HepG2 (cell line): ENCODE measurements around the gene ARHGAP9. TPM values are rescaled to one million over a fixed set of nuclear protein-coding genes. Genes with fewer than 3 reads are reported as not detected.

Source experiments
- ARNT2 ChIP-seq: sonication (generic); formaldehyde crosslinking; IDR thresholded peaks from 2 replicates; pipeline ENCODE4 v1.8.0; 2022; ENCODE audit warnings: mild to moderate bottlenecking, low read depth, missing genetic modification reagents, moderate library complexity
- ASH2L ChIP-seq: fragments of 300-600, 200-600 bp; sonication (generic); IDR thresholded peaks from 2 replicates; pipeline ENCODE4 v1.7.0; 2017; ENCODE audit warnings: low read depth, mild to moderate bottlenecking, moderate library complexity, mixed read lengths, low read length; ENCODE audit not compliant: insufficient read length
- ATF1 ChIP-seq: IDR thresholded peaks from 2 replicates; pipeline ENCODE4 v1.6.1; 2016; ENCODE audit warnings: mild to moderate bottlenecking, control low read depth
- BRD4 ChIP-seq: sonication (generic); formaldehyde crosslinking; IDR thresholded peaks from 2 replicates; pipeline ENCODE4 v1.4.0; 2020; ENCODE audit warnings: missing genetic modification reagents
- FOXK2 ChIP-seq: fragments of 450-650 bp; IDR thresholded peaks from 2 replicates; pipeline ENCODE4 v1.6.1; 2016
- GABPB1 ChIP-seq: IDR thresholded peaks from 2 replicates; pipeline ENCODE4 v1.6.1; 2016; ENCODE audit warnings: mild to moderate bottlenecking, missing genetic modification reagents, moderate library complexity, missing compliant biosample characterization
- HINFP ChIP-seq: sonication (generic); formaldehyde crosslinking; IDR thresholded peaks from 2 replicates; pipeline ENCODE4 v1.4.0; 2020; ENCODE audit warnings: low read depth, mild to moderate bottlenecking, missing genetic modification reagents
- HNF1A ChIP-seq, 2 experiments: sonication (generic) in 1 of 2; formaldehyde crosslinking in 1 of 2; IDR thresholded peaks; 2 replicates each; pipeline versions ENCODE4 v1.4.0 to v1.6.1; 2016 to 2020; ENCODE audit warnings: borderline replicate concordance in 1 of 2, low read depth in 1 of 2, mild to moderate bottlenecking in 1 of 2, missing genetic modification reagents in 1 of 2
- NAIF1 ChIP-seq: sonication (generic); formaldehyde crosslinking; IDR thresholded peaks from 2 replicates; pipeline ENCODE4 v1.5.0; 2020; ENCODE audit warnings: mild to moderate bottlenecking, missing genetic modification reagents, borderline replicate concordance
- PAWR ChIP-seq: sonication (generic); formaldehyde crosslinking; IDR thresholded peaks from 2 replicates; pipeline ENCODE4 v1.4.0; 2020; ENCODE audit warnings: missing genetic modification reagents, mild to moderate bottlenecking, borderline replicate concordance
- POGZ ChIP-seq: sonication (generic); formaldehyde crosslinking; IDR thresholded peaks from 2 replicates; pipeline ENCODE4 v1.4.0; 2020; ENCODE audit warnings: mild to moderate bottlenecking, missing genetic modification reagents
- SALL1 ChIP-seq: sonication (generic); formaldehyde crosslinking; IDR thresholded peaks from 2 replicates; pipeline ENCODE4 v1.8.0; 2022; ENCODE audit warnings: mild to moderate bottlenecking, missing genetic modification reagents
- TBL1XR1 ChIP-seq: fragments of 150-350 bp; IDR thresholded peaks from 2 replicates; pipeline ENCODE4 v1.6.1; 2014; ENCODE audit warnings: borderline replicate concordance, low read length; ENCODE audit not compliant: partially characterized antibody
- ZNF12 ChIP-seq: sonication (generic); formaldehyde crosslinking; IDR thresholded peaks from 2 replicates; pipeline ENCODE4 v1.5.0; 2020; ENCODE audit warnings: missing genetic modification reagents
- ZNF280D ChIP-seq: sonication (generic); formaldehyde crosslinking; IDR thresholded peaks from 2 replicates; pipeline ENCODE4 v1.5.1; 2020; ENCODE audit warnings: mild to moderate bottlenecking, missing genetic modification reagents
- ZNF530 ChIP-seq: sonication (generic); formaldehyde crosslinking; IDR thresholded peaks from 2 replicates; pipeline ENCODE4 v1.5.0; 2020; ENCODE audit warnings: low read depth, mild to moderate bottlenecking, missing genetic modification reagents
- ZNF607 ChIP-seq: sonication (generic); formaldehyde crosslinking; IDR thresholded peaks from 2 replicates; pipeline ENCODE4 v1.5.1; 2020; ENCODE audit warnings: missing genetic modification reagents, mild to moderate bottlenecking, borderline replicate concordance
- ZNF703 ChIP-seq: sonication (generic); formaldehyde crosslinking; IDR thresholded peaks from 2 replicates; pipeline ENCODE4 v1.5.1; 2020; ENCODE audit warnings: missing genetic modification reagents, mild to moderate bottlenecking, moderate library complexity, borderline replicate concordance
- ZNF782 ChIP-seq: sonication (generic); formaldehyde crosslinking; IDR thresholded peaks from 2 replicates; pipeline ENCODE4 v1.4.0; 2020; ENCODE audit warnings: missing genetic modification reagents, mild to moderate bottlenecking, borderline replicate concordance
- polyA plus RNA-seq, 8 experiments: library from polyadenylated mRNA; depleted of rRNA in 3 of 8; stranded (reverse) in 7 of 8; unstranded in 1 of 8; fragments of >200 nt; fragmentation: Illumina TruSeq in 4 of 8; extraction: Trizol in 4 of 8; gene quantifications; 2 replicates each; pipeline versions ENCODE4 v1.2.1 to v1.2.3, GENCODE V29; 2011 to 2016; ENCODE audit warnings: low read depth in 4 of 8, missing spikeins in 1 of 8, mixed read lengths in 1 of 8; ENCODE audit not compliant: insufficient read depth in 1 of 8
- total RNA-seq, 5 experiments: library from RNA; depleted of rRNA; stranded (reverse); fragments of >200 nt; fragmentation: Illumina TruSeq; extraction: Trizol; gene quantifications; 2 replicates each; pipeline ENCODE4 v1.2.3, GENCODE V29; 2016; ENCODE audit warnings: low read depth in 1 of 5

ARHGAP9 gene
- total and polyA plus RNA-seq, 2 of the 13 experiments (the other 11 are each of a cell fraction or from before 2014, with no cell fraction given), result 0.18 to 1.2 TPM

- TF ChIP-seq HNF1A (IDR thresholded peaks at IDR 0.05; ENCODE audit: low read depth), result 0 out of 2 replicates have a peak, but pooled peaks have one; percentile 33
- no peak; the same call in 1 of the 2 replicates for TF ChIP-seq HNF1A (CRISPR knock-in tag; IDR thresholded peaks at IDR 0.05; ENCODE audit: borderline replicate concordance)
- TF ChIP-seq ARNT2, result peak; percentile 62; the same call in 1 of the 2 replicates
- peak; percentile 50 for TF ChIP-seq ASH2L
- peak; percentile 53; the same call in 1 of the 2 replicates for TF ChIP-seq BRD4 (CRISPR knock-in tag)
- TF ChIP-seq ZNF280D (CRISPR knock-in tag), result no peak
- TF ChIP-seq ZNF12, result peak; percentile 54
- no peak for TF ChIP-seq ZNF530 (CRISPR knock-in tag)
- no peak for TF ChIP-seq ATF1 (CRISPR knock-in tag)
- 0 out of 2 replicates have a peak, but pooled peaks have one; percentile 63 for TF ChIP-seq HINFP (CRISPR knock-in tag)
- no peak for TF ChIP-seq ZNF703 (CRISPR knock-in tag)
- TF ChIP-seq GABPB1 (CRISPR knock-in tag), result peak; percentile 78
- TF ChIP-seq POGZ (CRISPR knock-in tag), result peak; percentile 34; the same call in 1 of the 2 replicates
- peak; percentile 67; the same call in 1 of the 2 replicates for TF ChIP-seq ZNF782 (CRISPR knock-in tag)
- TF ChIP-seq SALL1 (CRISPR knock-in tag), result peak; percentile 81
- peak; percentile 45; the same call in 1 of the 2 replicates for TF ChIP-seq ZNF607 (CRISPR knock-in tag)
- TF ChIP-seq FOXK2, result peak; percentile 71; the same call in 1 of the 2 replicates
- peak; percentile 46; the same call in 1 of the 2 replicates for TF ChIP-seq NAIF1 (CRISPR knock-in tag)
- TF ChIP-seq PAWR (CRISPR knock-in tag), result no peak; the same call in 1 of the 2 replicates
- TF ChIP-seq TBL1XR1, result no peak
Measured at GRCh38 chr12:57522011-57522886, 42.6 kb upstream of the ARHGAP9 start, which contains the start of gene MBD6 (continued).
